Activated gamma-delta T cell treated with anti-CD3 and anti-CD28 coated beads, Interleukin-2, amount 50 U/mL, for 16 hours (primary cell): ENCODE data around the gene STX8.
"Not testable (repeated sequence)": the region's sequence is repeated elsewhere in the genome, so short reads cannot be mapped to it uniquely, and the experiment has no call there.

ENCODE experiments used
- DNase-seq: peaks from one replicate; pipeline ENCODE4 v3.0.0-alpha.2; 2020; ENCODE audit warnings: low read depth

STX8 gene

DNA sequence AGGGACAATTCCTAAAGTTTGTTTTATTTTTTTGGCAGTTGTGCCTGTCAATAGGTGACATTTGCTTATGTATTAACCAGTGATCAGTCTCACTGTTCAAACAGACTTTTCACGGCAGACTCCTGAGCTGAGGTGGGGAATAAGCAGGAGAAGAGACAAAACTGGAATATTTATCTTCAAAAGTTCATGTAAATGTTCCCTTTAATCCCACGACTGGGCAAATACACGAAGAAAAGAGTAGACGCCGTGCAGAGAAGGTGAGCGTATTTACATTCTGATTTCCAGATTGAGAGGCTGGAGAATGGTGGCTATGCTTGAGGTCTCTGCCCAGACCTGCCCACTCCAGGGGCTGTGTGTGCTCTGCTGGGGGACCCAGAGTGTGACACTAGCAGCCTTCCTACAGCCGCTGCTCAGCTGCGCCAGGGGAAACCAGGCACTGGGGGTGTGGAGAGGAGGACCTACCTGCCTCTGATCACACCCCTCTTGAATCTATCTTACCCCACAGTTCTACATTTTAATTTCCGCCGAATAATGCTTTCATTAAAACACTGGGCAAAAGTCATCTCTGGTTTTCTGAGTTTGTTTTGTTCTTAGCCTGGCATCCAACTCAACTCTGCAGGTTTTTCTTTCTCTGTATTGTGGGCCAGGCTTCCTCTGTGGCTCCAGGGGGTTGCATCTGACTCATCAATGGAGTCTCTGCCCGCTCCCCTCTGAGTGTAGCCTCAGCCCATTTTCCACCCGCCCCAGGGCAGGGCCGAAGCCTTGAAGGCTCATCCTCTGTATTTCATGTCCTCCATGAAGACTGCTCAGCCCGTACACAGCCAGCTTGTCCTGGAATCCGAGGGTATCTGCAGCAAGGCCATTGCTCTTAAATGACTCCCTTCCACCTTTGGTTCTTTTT, 317.3 kb downstream of the STX8 start:
- no peak for DNase-seq

DNA sequence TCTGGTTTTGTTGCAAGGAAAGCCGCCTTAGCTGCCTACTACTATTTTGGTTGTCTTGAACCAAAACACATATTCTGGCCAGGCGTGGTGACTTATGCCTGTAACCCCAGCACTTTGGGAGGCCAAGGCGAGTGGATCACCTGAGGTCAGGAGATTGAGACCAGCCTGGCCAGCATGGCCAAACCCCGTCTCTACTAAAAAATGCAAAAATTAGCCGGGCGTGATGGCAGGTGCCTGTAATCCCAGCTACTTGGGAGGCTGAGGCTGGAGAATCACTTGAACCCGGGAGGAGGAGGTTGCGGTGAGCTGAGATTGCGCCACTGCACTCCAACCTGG, 318.0 kb downstream of the STX8 start:
- DNase-seq: not testable (repeated sequence)

GRCh38 chr17:9256751-9257629, 318.6 kb downstream of the STX8 start:
- DNase-seq: no peak

GRCh38 chr17:9256361-9256750, 319.3 kb downstream of the STX8 start:
- DNase-seq: no peak

- no peak for DNase-seq
These were observed 319.8 kb downstream of the STX8 start for GRCh38 chr17:9255833-9256232.

- no peak for DNase-seq
These were observed 320.8 kb downstream of the STX8 start for GRCh38 chr17:9254841-9255240.

DNA sequence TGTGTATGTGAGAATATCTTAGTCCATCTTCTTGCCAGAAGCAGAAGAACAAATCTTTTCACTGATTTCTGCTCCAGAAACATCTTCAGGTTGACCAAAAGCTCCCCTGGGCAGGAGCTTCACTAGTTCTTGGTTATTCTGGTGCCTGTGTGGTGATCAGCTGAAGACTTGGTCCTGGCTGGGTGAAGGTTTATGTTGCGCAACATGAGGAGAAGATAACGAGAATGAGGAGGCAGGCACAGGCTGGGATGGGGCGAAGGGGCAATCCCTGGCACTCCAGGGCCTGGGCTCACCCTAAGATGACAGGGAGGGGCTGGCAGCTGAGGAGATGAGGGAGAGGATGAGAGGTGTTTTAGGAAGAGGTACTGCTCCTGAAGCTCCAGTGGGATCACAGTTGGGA, 322.3 kb downstream of the STX8 start:
- DNase-seq: no peak

DNA sequence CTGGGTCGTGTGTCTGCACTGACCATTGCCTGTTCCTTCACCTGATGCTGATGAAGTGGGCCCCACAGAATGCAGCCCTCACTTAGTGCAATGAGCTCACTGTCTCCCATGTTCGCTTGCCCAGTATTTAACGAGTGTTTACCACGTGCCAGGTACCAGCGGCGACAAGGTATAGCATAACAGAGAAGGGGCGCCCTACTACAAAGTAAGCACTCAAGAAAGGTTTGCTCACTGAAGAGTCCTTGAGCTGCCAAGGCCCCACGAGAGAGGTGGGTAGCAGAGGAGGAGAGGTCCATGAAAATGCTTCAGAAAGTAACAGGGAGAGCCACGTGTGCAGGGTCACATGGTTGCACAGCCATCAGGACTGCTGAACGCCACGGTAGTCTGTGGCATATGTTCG, 324.3 kb downstream of the STX8 start:
- DNase-seq: no peak

- DNase-seq: no peak
These were observed 326.2 kb downstream of the STX8 start for GRCh38 chr17:9249245-9249953.

- no peak for DNase-seq
These were observed 328.1 kb downstream of the STX8 start for GRCh38 chr17:9247401-9247938.

DNA sequence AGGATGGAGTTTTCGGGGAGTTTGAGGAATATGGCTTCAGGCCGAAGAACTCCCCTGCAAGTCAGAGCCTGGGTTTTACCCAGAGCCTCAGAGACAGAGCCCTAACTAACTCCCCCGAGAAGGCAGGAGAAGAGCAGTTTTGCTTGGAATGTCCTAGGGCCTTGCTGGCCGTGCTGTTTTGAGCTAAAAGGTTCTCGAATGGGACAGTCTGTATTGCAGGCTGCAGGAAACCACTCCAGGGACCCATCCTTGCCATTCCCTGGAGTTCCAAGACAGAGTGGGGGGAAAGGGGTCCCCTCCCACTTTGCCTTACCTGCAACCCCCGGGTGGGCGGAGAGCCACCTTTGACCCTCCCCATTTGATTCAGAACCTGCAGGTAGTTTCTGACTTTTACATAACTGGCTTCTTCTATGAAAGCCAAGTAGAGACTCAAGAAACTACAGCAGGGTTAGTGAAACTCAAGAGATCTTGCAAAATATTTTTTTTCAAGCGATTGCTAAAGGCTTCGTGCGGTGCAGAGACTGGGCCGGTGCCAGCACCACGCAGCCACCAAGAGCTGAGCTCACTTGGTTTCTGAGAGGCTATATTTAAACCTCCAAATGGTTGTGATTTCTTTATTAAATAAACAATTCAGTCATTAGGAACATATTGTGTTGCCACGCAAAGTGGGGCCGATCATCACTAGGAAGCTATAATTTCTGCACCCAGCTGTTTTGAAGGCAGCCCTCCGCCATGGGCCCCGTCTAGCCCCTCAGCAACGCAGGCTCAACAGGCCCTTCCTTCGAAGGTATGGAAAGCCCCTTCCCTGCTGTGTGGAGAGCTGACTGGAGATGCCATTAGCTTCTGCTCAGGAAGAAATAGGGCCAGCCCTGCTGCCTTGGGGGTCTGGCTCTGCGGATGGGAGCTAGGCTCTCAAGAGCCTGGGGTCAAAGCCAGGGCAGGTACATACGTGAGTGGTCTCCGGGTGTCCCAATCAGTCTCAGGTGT, 331.3 kb downstream of the STX8 start:
- DNase-seq: no peak

- no peak for DNase-seq
These were observed 332.6 kb downstream of the STX8 start for GRCh38 chr17:9242983-9243382.

DNA sequence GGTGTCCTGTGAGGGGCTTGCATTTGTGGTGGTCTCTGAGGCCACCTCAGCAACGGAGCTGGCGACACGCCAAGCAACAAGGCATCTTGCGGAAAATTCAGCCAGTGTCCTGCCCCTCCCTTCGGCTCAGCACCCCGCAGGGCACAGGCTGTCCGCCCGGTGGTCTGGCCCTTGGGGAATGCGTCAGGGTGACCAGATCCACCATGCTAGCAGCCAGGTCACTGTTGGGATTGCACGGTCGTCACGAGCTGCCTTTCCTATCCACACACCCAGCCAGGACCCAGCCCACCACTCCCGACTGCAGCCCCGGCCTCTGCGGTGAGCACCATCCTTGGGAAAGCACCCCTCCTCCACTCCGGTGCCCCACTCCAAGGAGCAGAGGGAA, 333.1 kb downstream of the STX8 start:
- DNase-seq: no peak

DNA sequence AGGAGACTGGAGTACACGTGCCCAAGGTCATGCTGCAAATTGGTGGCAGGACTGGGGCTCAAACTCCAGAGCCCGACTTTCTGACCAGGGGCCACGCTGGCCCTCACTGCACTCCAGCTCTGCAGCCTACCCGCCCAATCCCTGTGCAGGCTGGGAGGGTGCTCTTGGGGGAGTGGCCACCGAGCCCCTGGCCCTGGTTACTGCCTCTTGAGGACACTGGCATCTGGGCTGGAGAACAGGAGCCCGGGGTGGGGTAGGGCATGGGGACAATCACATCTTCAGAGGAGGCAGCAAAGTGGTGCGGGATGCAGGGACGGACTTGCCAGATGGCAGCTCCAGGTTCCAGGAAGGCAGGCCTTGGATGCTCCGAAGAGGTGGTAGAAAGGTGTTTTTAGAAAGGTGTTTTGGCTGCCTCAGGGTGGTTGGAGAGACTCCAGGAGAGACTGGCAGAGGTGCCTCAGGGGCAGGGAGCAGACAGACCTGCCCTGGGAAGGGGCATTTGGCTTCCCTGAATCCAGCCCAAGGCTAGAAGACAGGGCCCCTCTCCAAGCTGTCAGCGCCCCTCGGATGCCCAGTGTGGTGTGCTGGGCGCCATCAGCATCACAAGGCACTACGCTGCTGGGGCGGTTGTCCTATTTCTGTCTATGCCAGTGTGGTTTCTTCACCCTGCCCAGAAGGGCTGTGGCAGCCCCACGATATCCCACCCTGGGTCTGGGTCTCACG, 333.7 kb downstream of the STX8 start:
- DNase-seq: no peak

GRCh38 chr17:9241371-9241712, 334.3 kb downstream of the STX8 start:
- DNase-seq: no peak

- no peak for DNase-seq
These were observed 334.8 kb downstream of the STX8 start for GRCh38 chr17:9240659-9241370.

GRCh38 chr17:9239793-9240658, 335.6 kb downstream of the STX8 start:
- peak; percentile 54 for DNase-seq

DNA sequence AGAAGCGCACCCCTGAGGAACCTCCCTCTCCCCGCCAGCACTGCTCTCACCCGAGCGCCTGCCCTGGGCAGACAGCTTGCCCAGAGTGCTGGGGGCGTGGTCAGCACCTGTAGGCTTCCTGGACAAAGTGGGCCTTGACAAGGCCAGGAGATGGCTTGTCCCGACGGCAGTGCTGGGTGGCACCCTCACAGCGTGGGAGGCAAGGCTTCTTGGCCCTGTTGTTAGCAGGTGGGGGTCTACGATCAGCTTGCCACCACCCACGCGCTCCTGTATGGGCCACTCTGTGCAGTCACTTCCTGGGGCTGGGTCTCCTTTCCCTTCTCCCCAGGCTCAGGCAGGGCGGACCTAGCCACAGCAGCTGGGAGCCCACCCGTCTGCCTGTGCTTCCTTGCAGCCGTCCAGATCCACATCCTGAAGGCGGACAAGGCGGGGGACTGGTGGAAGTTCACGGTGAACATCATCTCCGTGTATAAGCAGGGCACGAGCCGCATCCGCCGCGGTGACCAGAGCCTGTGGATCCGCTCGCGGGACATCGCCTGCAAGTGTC, 336.3 kb downstream of the STX8 start:
- DNase-seq: no peak
